ENCODE data around the gene MCTP1. TPM values are rescaled to one million over a fixed set of nuclear protein-coding genes. Genes with fewer than 3 reads are reported as not detected.

Gene MCTP1
- total RNA-seq (2013) = 93.3 TPM
- 10 to 100 TPM; 34.4 to 72.9 (median 55.5) TPM for polyA plus RNA-seq
- 54.2 and 58.5 TPM in 2 replicates for polyA minus RNA-seq
- 107 to 227 (median 179) reads per million in 11 experiments for total RNA-seq

DNA sequence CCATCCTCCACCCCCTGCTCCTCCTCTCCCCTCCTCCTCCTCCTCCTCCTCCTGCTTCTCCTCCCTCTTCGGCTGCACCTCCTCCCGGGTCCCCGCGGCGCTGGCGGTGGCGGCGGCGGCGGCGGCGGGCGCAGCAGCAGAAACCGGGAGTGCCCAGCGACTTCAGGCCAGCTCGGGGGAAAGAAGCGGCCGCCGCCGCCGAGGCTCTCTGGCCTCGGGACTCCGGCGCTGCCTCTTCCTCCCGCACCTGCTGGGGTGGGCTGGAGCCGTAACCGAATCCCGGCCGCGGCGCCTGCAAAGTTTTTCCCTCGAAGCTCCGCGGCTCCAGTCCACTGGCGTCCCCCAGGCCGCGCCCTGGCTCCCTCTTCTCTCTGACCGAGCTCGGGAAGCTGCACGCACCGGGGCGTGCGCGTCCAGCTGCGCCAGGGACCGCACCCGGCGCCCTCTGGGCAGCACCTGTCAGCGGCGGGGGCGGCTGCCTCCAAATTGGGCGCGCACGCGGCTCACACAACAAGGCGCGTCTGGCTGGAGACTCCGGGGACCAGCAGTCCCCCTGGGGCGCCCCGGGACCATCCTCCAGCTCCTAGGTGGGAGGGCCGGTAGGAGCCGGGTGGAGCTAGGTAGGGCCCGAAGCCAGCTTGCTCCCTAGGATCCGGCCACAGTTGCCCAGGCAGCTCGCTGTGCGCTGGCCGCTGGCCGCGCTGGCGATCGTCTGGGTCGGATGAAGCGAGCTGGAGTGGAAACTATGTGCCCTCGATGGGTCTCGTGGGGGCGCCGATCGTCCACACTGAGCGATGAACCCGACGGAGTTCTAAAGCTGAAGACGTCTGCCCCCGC, at the start of gene MCTP1:
TSS of gene MCTP1 (minus strand) at position 523 of the 837 bp plus-strand sequence.
- Histone ChIP-seq H4K20me1 (ENCODE audit: insufficient read depth, low read length) (no peaks in the 10 kb centered on the region), H3K4me3 (replicated peaks in 1 of 3; ENCODE audit: low read depth in 2 of 3, low read length in 3 of 3) (peak within 1 kb of the TSS; percentile 46 to 79 (median 52)), H3K36me3 (replicated peaks in 1 of 2; ENCODE audit: control insufficient read depth in 1 of 2, insufficient read depth in 2 of 2, low read length in 2 of 2) (no peaks in the 10 kb centered on the region), H3K9ac (ENCODE audit: insufficient read depth, low read length, poor library complexity, severe bottlenecking) (peak within 1 kb of the TSS; percentile 58), H3K4me1 (ENCODE audit: control insufficient read depth in 1 of 2, insufficient read depth in 2 of 2, low read length in 2 of 2) (peaks cover 14 to 24% of the 10 kb centered on the region in 2 donors), H3K27me3 (ENCODE audit: control insufficient read depth in 2 of 2, insufficient read depth in 2 of 2, low read length in 2 of 2) (peaks cover 71 to 77% of the 10 kb centered on the region in 2 donors), H3K9me3 (replicated peaks in 1 of 2; ENCODE audit: control insufficient read depth in 1 of 2, insufficient read depth in 1 of 2, low read length in 2 of 2) (no peaks in the 10 kb centered on the region), H2AFZ (ENCODE audit: insufficient read depth, low read depth, low read length, poor library complexity, severe bottlenecking) (peak within 1 kb of the TSS; percentile 88), H3K27ac (ENCODE audit: low read depth in 1 of 2, low read length in 2 of 2) (no peak within 1 kb of the TSS), H3K4me2 (replicated peaks; ENCODE audit: extremely low read depth, low read length, poor library complexity, severe bottlenecking) (peak within 1 kb of the TSS; percentile 87), H3K79me2 (ENCODE audit: insufficient read depth, low read length) (no peaks in the 10 kb centered on the region)
- under 1% methylated on average over 82 of the region's 83 CpGs for WGBS (ENCODE audit: insufficient coverage)
- Mint-ChIP-seq H3K27ac (peak within 1 kb of the TSS in 1 of 7 donors; percentile 41), H3K27me3 (ENCODE audit: low read depth in 3 of 3) (peaks cover 59 to 76% (median 73%) of the 10 kb centered on the region in 3 donors), H3K9me3 (peaks cover 0 to 17% (median 6%) of the 10 kb centered on the region in 7 donors), H3K4me3 (peak within 1 kb of the TSS; percentile 75 to 95), H3K36me3 (peaks cover 0 to 6% of the 10 kb centered on the region in 2 donors), H3K4me1 (peaks cover 12% of the 10 kb centered on the region)
- DNase-seq = peak in 1 of 3 donors; percentile 19
- TF ChIP-seq, protein P1, sequence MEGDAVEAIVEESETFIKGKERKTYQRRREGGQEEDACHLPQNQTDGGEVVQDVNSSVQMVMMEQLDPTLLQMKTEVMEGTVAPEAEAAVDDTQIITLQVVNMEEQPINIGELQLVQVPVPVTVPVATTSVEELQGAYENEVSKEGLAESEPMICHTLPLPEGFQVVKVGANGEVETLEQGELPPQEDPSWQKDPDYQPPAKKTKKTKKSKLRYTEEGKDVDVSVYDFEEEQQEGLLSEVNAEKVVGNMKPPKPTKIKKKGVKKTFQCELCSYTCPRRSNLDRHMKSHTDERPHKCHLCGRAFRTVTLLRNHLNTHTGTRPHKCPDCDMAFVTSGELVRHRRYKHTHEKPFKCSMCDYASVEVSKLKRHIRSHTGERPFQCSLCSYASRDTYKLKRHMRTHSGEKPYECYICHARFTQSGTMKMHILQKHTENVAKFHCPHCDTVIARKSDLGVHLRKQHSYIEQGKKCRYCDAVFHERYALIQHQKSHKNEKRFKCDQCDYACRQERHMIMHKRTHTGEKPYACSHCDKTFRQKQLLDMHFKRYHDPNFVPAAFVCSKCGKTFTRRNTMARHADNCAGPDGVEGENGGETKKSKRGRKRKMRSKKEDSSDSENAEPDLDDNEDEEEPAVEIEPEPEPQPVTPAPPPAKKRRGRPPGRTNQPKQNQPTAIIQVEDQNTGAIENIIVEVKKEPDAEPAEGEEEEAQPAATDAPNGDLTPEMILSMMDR (IDR thresholded peaks at IDR 0.05) = no peak
- intact Hi-C loops (cut with micrococcal nuclease) = no loop called here

DNA sequence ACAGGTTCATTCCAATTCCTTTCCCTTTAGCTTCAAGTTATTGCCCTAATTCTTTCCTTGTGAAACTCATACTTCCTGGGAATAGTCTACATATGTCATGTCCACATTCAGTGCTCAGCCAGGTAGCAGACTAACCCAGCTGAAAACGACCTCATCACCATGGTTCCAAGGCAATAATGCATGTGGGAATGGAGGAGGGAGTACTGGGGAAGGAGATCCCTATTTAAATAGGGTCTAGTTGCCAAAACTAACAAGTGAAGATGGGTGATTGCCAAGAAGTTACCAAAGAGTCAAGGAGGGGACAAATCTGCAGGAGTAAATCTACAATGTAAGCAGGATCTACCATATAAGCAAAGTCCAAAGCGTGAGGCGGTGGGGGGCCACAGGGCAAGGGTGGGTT, 47.3 kb upstream of the MCTP1 start:
- Histone ChIP-seq H3K4me2 (replicated peaks; ENCODE audit: extremely low read depth, low read length, poor library complexity, severe bottlenecking) (no peak overlapping the region), H3K36me3 (replicated peaks in 1 of 2; ENCODE audit: control insufficient read depth in 1 of 2, insufficient read depth in 2 of 2, low read length in 2 of 2) (no peaks in the 10 kb centered on the region), H3K79me2 (ENCODE audit: insufficient read depth, low read length) (no peaks in the 10 kb centered on the region), H3K9ac (ENCODE audit: insufficient read depth, low read length, poor library complexity, severe bottlenecking) (no peak overlapping the region), H3K4me3 (replicated peaks in 1 of 3; ENCODE audit: low read depth in 2 of 3, low read length in 3 of 3) (no peak overlapping the region), H3K27me3 (ENCODE audit: control insufficient read depth in 2 of 2, insufficient read depth in 2 of 2, low read length in 2 of 2) (no peaks in the 10 kb centered on the region), H2AFZ (ENCODE audit: insufficient read depth, low read depth, low read length, poor library complexity, severe bottlenecking) (no peak overlapping the region), H4K20me1 (ENCODE audit: insufficient read depth, low read length) (no peaks in the 10 kb centered on the region), H3K4me1 (ENCODE audit: control insufficient read depth in 1 of 2, insufficient read depth in 2 of 2, low read length in 2 of 2) (peaks cover 0 to 5% of the 10 kb centered on the region in 2 donors), H3K9me3 (replicated peaks in 1 of 2; ENCODE audit: control insufficient read depth in 1 of 2, insufficient read depth in 1 of 2, low read length in 2 of 2) (no peaks in the 10 kb centered on the region), H3K27ac (ENCODE audit: low read depth in 1 of 2, low read length in 2 of 2) (no peak overlapping the region)
- TF ChIP-seq, protein P1 (IDR thresholded peaks at IDR 0.05) = no peak
- Mint-ChIP-seq H3K27ac (no peak overlapping the region), H3K4me3 (no peak overlapping the region), H3K36me3 (no peaks in the 10 kb centered on the region), H3K4me1 (peaks cover 15% of the 10 kb centered on the region), H3K27me3 (ENCODE audit: low read depth in 3 of 3) (peaks cover 0 to 5% (median 1%) of the 10 kb centered on the region in 3 donors), H3K9me3 (peaks cover 0 to 10% (median 5%) of the 10 kb centered on the region in 7 donors)
- no CpG with 5 or more reads among the region's 3 CpGs for WGBS (ENCODE audit: insufficient coverage)
- no peak for DNase-seq
- intact Hi-C loops (cut with micrococcal nuclease) = no loop called here
